ENCODE results near the gene NQO2. TPM values are rescaled to one million over a fixed set of nuclear protein-coding genes. Genes with fewer than 3 reads are reported as not detected.

The NQO2 gene
- total and polyA plus RNA-seq, 2 of the 13 experiments (the other 11 are each of a cell fraction or from before 2014, with no cell fraction given), result 32.2 to 56.5 TPM

DNA sequence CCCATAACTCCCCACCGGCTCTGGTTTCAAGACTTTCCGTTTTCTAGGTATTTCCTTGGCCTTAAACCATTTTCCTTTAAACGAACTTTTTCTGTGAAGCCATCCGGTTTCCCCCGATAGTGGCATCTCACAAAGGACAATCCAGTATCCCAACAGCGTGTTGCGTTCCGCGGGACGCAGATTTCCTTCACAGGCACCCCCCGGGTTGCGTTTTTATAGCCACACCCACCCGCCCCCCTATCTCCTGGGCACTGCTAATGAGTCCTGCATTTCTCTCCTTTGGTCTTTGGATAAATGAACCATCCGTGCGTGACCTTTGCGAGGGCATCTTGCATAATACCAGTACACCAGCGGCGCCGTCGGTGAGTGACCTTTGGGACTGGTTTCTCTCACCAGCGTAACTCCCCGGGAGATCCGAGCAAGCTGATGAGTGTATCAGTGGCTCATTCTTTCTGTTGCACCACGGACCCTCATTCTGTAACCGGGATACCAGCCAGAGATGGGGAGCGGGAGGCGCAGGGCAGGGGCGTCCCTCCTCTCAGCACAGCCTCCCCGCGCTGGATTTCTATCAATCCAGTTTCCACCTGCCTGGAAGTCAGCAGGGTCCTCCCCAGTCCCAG, 586 bp upstream of the NQO2 start (continued):
- TF ChIP-seq, protein P1, sequence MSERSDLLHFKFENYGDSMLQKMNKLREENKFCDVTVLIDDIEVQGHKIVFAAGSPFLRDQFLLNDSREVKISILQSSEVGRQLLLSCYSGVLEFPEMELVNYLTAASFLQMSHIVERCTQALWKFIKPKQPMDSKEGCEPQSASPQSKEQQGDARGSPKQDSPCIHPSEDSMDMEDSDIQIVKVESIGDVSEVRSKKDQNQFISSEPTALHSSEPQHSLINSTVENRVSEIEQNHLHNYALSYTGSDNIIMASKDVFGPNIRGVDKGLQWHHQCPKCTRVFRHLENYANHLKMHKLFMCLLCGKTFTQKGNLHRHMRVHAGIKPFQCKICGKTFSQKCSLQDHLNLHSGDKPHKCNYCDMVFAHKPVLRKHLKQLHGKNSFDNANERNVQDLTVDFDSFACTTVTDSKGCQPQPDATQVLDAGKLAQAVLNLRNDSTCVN (CRISPR knock-in tag; IDR thresholded peaks at IDR 0.05; ENCODE audit: borderline replicate concordance), result 0 out of 2 replicates have a peak, but pooled peaks have one; percentile 73
- TF ChIP-seq ZMYM2 (CRISPR knock-in tag; IDR thresholded peaks at IDR 0.05) (peak; percentile 94), ZNF558 (CRISPR knock-in tag; IDR thresholded peaks at IDR 0.05; ENCODE audit: borderline replicate concordance) (no peak; the same call in 1 of the 2 replicates), ATF7-NPFF (CRISPR knock-in tag; IDR thresholded peaks at IDR 0.05; ENCODE audit: low read depth) (no peak; the same call in 1 of the 2 replicates), SP1 (IDR thresholded peaks at IDR 0.05) (no peak), SP1 (CRISPR knock-in tag; IDR thresholded peaks at IDR 0.05) (no peak), IRX3 (CRISPR knock-in tag; IDR thresholded peaks at IDR 0.05; ENCODE audit: borderline replicate concordance, low read depth) (peak; percentile 16; the same call in 1 of the 2 replicates), SATB2 (CRISPR knock-in tag; IDR thresholded peaks at IDR 0.05) (0 out of 2 replicates have a peak, but pooled peaks have one; percentile 31), ZNF556 (CRISPR knock-in tag; IDR thresholded peaks at IDR 0.05; ENCODE audit: borderline replicate concordance) (peak; percentile 82), JUNB (CRISPR knock-in tag; IDR thresholded peaks at IDR 0.05; ENCODE audit: borderline replicate concordance) (0 out of 2 replicates have a peak, but pooled peaks have one; percentile 25), HDAC1 (CRISPR knock-in tag; IDR thresholded peaks at IDR 0.05) (peak; percentile 86), ZBTB42 (CRISPR knock-in tag; IDR thresholded peaks at IDR 0.05) (no peak)
- TF ChIP-seq, protein P2, sequence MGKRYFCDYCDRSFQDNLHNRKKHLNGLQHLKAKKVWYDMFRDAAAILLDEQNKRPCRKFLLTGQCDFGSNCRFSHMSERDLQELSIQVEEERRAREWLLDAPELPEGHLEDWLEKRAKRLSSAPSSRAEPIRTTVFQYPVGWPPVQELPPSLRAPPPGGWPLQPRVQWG (CRISPR knock-in tag; IDR thresholded peaks at IDR 0.05; ENCODE audit: borderline replicate concordance, low read depth), result no peak
- TF ChIP-seq, protein P3, sequence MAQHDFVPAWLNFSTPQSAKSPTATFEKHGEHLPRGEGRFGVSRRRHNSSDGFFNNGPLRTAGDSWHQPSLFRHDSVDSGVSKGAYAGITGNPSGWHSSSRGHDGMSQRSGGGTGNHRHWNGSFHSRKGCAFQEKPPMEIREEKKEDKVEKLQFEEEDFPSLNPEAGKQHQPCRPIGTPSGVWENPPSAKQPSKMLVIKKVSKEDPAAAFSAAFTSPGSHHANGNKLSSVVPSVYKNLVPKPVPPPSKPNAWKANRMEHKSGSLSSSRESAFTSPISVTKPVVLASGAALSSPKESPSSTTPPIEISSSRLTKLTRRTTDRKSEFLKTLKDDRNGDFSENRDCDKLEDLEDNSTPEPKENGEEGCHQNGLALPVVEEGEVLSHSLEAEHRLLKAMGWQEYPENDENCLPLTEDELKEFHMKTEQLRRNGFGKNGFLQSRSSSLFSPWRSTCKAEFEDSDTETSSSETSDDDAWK (CRISPR knock-in tag; IDR thresholded peaks at IDR 0.05), result no peak
- TF ChIP-seq, protein P4, sequence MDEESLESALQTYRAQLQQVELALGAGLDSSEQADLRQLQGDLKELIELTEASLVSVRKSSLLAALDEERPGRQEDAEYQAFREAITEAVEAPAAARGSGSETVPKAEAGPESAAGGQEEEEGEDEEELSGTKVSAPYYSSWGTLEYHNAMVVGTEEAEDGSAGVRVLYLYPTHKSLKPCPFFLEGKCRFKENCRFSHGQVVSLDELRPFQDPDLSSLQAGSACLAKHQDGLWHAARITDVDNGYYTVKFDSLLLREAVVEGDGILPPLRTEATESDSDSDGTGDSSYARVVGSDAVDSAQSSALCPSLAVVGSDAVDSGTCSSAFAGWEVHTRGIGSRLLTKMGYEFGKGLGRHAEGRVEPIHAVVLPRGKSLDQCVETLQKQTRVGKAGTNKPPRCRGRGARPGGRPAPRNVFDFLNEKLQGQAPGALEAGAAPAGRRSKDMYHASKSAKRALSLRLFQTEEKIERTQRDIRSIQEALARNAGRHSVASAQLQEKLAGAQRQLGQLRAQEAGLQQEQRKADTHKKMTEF (CRISPR knock-in tag; IDR thresholded peaks at IDR 0.05), result peak; percentile 62; the same call in 1 of the 2 replicates
- TF ChIP-seq, protein P5, sequence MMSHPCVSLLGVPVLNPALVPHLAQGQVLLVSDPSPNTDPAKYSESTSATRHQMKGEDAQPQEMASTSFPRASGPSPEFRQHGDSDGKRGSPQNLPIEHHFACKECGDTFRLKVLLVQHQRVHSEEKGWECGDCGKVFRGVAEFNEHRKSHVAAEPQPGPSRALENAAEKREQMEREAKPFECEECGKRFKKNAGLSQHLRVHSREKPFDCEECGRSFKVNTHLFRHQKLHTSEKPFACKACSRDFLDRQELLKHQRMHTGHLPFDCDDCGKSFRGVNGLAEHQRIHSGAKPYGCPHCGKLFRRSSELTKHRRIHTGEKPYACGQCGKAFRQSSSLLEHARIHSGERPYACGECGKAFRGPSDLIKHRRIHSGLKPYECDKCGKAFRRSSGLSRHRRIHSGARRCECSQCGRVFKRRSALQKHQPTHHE (CRISPR knock-in tag; IDR thresholded peaks at IDR 0.05; ENCODE audit: borderline replicate concordance), result 0 out of 2 replicates have a peak, but pooled peaks have one; percentile 47
- TF ChIP-seq, protein P6, sequence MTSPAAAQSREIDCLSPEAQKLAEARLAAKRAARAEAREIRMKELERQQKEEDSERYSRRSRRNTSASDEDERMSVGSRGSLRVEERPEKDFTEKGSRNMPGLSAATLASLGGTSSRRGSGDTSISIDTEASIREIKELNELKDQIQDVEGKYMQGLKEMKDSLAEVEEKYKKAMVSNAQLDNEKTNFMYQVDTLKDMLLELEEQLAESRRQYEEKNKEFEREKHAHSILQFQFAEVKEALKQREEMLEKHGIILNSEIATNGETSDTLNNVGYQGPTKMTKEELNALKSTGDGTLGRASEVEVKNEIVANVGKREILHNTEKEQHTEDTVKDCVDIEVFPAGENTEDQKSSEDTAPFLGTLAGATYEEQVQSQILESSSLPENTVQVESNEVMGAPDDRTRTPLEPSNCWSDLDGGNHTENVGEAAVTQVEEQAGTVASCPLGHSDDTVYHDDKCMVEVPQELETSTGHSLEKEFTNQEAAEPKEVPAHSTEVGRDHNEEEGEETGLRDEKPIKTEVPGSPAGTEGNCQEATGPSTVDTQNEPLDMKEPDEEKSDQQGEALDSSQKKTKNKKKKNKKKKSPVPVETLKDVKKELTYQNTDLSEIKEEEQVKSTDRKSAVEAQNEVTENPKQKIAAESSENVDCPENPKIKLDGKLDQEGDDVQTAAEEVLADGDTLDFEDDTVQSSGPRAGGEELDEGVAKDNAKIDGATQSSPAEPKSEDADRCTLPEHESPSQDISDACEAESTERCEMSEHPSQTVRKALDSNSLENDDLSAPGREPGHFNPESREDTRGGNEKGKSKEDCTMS (CRISPR knock-in tag; conservative IDR thresholded peaks at IDR 0.05), result no peak
